Thoracic aorta (tissue), 2 donors: ENCODE results near the gene ARMH4. TPM values are rescaled to one million over a fixed set of nuclear protein-coding genes. Genes with fewer than 3 reads are reported as not detected.

Source experiments
- ATAC-seq: fragments of 150-250 bp; one replicate; pipeline ENCODE4 v1.8.0; 2017; ENCODE audit warnings: low read depth; ENCODE audit not compliant: insufficient number of reproducible peaks, low FRiP score
- DNase-seq: peaks from one replicate; pipeline ENCODE4 v3.0.0-alpha.2; 2020; ENCODE audit warnings: low spot score
- H3K27ac ChIP-seq, 2 donors: fragments of 200-600 bp; sonication (generic); 1 replicate in 1 of 2; 2 replicates in 1 of 2; pipeline ENCODE4 v1.5.1; 2016; ENCODE audit warnings: mild to moderate bottlenecking in 2 of 2, moderate library complexity in 2 of 2
- H3K27me3 ChIP-seq: fragments of 200-600 bp; sonication (generic); replicated peaks from 2 replicates; pipeline ENCODE4 v1.6.0; 2016; ENCODE audit warnings: mild to moderate bottlenecking; ENCODE audit not compliant: insufficient read depth
- H3K36me3 ChIP-seq: fragments of 200-600 bp; sonication (generic); one replicate; pipeline ENCODE4 v1.5.1; 2016
- H3K4me1 ChIP-seq, 2 donors: fragments of 200-600 bp; sonication (generic); 1 replicate in 1 of 2; 2 replicates in 1 of 2; pipeline versions ENCODE4 v1.5.1 to v1.6.0; 2016; ENCODE audit warnings: low read depth in 2 of 2, mild to moderate bottlenecking in 1 of 2; ENCODE audit not compliant: control insufficient read depth in 1 of 2
- H3K4me3 ChIP-seq: fragments of 200-600 bp; sonication (generic); 2 replicates; pipeline ENCODE4 v1.5.1; 2016; ENCODE audit warnings: mild to moderate bottlenecking
- H3K9me3 ChIP-seq: fragments of 200-600 bp; sonication (generic); 2 replicates; pipeline ENCODE4 v1.5.1; 2016
- CTCF ChIP-seq: fragments of 200-600 bp; sonication (generic); IDR thresholded peaks from one replicate; pipeline ENCODE4 v1.5.1; 2019; ENCODE audit warnings: antibody characterized with exemption
- total RNA-seq, 2 donors: library from RNA; depleted of rRNA; stranded (reverse); fragments of >200 nt; gene quantifications; one replicate each; pipeline versions ENCODE4 v1.1.0 to v1.2.3, GENCODE V29; 2016

Gene ARMH4
- total RNA-seq, 2 donors from 2014 or later: 10.0 to 10.8 TPM

- no peak overlapping the region for H3K4me3 ChIP-seq
- H3K36me3 ChIP-seq: no peaks in the 10 kb centered on the region
- TF ChIP-seq CTCF: no peak
- H3K4me1 ChIP-seq: no peaks in the 10 kb centered on the region
- no peak overlapping the region for H3K27ac ChIP-seq
- no peaks in the 10 kb centered on the region for H3K9me3 ChIP-seq
- no peaks in the 10 kb centered on the region for H3K27me3 ChIP-seq
- DNase-seq: no peak
- ATAC-seq: no peak
These were observed 52.3 kb downstream of the ARMH4 start for GRCh38 chr14:58099682-58100081.

GRCh38 chr14:58098507-58098906 is 53.5 kb downstream of the ARMH4 start:
- Histone ChIP-seq H3K9me3 (no peaks in the 10 kb centered on the region), H3K4me1 (no peaks in the 10 kb centered on the region), H3K27ac (no peak overlapping the region), H3K27me3 (no peaks in the 10 kb centered on the region), H3K4me3 (no peak overlapping the region), H3K36me3 (no peaks in the 10 kb centered on the region)
- DNase-seq (no peak), ATAC-seq (no peak)
- TF ChIP-seq CTCF: no peak

- DNase-seq (no peak), ATAC-seq (no peak)
- Histone ChIP-seq H3K4me1 (no peaks in the 10 kb centered on the region), H3K27ac (no peak overlapping the region), H3K27me3 (no peaks in the 10 kb centered on the region), H3K9me3 (no peaks in the 10 kb centered on the region), H3K4me3 (no peak overlapping the region), H3K36me3 (no peaks in the 10 kb centered on the region)
- no peak for TF ChIP-seq CTCF
These were observed 55.3 kb downstream of the ARMH4 start for GRCh38 chr14:58096731-58097130.

GRCh38 chr14:58091883-58092630 is 60.0 kb downstream of the ARMH4 start:
- no peak overlapping the region for H3K4me3 ChIP-seq
- no peaks in the 10 kb centered on the region for H3K36me3 ChIP-seq
- H3K27me3 ChIP-seq: no peaks in the 10 kb centered on the region
- ATAC-seq (no peak), DNase-seq (no peak)
- no peak for TF ChIP-seq CTCF
- no peak overlapping the region for H3K27ac ChIP-seq
- no peaks in the 10 kb centered on the region for H3K9me3 ChIP-seq
- H3K4me1 ChIP-seq: no peaks in the 10 kb centered on the region

- ATAC-seq (no peak), DNase-seq (no peak)
- Histone ChIP-seq H3K36me3 (no peaks in the 10 kb centered on the region), H3K4me1 (no peaks in the 10 kb centered on the region), H3K27me3 (no peaks in the 10 kb centered on the region), H3K9me3 (no peaks in the 10 kb centered on the region), H3K27ac (no peak overlapping the region), H3K4me3 (no peak overlapping the region)
- no peak for TF ChIP-seq CTCF
These were observed 62.4 kb downstream of the ARMH4 start for GRCh38 chr14:58089612-58090011.
